Left hindlimb (tissue), 1 donor: ENCODE measurements around the gene BCL7B.
A peak's percentile ranks its signal among the peaks of the same experiment; 100 is the strongest.
"Not testable (repeated sequence)": the region's sequence is repeated elsewhere in the genome, so short reads cannot be mapped to it uniquely, and the experiment has no call there.

Source experiments
- DNase-seq: peaks from one replicate; pipeline ENCODE4 v3.0.0-alpha.2; 2018

Gene BCL7B

DNA sequence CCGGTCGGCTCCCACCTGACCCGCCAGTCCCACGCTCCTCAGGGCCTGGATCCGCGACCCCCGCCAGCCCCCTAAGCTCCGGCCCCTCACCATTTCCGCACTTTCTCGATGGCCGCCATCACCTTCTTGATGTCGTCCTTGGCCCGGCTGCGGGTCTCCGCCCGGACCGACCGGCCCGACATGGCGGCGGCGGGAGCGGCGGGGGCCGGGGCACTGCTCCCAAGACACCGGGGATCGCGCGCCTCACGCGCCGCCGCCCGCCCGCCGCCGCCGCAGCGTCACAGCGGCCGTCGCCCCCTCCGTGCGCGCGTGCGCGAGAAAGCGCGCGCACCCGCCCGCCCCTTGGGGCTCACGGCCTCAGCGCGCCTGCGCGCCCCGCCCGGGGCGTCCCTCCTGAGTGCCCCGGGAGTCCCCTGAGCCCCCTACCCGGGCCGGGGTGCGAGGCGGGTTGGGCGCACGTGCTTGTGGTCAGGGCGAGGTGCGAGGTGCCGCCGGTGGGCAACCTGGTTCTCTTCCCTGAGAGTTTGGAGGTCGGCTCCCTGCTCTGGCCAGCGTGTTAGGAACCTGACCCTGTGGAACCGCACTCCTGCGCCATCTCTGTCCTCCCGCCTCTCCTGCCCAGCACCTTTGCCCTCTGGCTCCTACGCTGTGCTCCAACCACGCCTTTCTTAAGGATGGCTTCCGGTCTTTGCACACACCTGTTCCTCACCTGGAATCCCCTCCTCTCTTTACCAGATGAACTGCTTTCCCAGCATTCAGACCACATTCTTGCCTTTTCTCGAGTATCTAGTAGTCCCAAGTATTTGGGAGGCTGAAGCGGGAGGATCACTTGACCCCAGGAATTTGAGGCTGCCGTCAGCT is at the start of gene BCL7B:
TSS of gene BCL7B (minus strand) at position 294 of the 861 bp plus-strand sequence. CDS start at position 182, 112 bp downstream.
- DNase-seq = peak; percentile 69

DNA sequence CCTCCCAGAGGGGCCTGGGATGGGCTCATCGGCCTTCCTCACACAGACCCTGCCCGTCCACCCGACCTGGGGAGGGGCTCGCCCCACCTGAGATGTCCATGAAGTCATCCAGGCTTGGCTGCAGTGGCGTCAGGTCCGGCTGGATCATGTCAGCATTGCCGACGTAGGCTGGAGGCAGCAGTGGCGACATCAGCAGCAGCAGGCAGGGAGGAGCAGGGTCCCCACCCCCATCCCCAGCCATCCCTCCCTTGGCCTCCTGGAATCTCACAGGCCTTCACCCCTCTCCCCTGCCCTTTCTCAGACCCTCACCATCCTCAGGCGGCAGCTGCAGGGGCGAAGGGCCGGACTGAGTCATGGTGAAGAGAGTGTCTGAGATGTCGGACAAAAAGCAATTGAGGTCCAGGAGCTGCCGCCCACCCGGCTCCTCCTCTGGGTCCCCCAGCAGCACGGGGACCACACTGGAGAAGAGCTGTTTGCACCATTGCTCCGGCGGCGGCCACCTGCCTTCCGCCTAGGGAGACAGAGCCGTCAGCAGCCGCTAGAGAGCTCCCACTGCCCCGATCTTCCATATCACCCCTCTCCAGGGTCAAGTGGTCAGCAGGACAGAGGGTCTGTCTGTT is 48.2 kb upstream of the BCL7B start:
- DNase-seq = no peak

DNA sequence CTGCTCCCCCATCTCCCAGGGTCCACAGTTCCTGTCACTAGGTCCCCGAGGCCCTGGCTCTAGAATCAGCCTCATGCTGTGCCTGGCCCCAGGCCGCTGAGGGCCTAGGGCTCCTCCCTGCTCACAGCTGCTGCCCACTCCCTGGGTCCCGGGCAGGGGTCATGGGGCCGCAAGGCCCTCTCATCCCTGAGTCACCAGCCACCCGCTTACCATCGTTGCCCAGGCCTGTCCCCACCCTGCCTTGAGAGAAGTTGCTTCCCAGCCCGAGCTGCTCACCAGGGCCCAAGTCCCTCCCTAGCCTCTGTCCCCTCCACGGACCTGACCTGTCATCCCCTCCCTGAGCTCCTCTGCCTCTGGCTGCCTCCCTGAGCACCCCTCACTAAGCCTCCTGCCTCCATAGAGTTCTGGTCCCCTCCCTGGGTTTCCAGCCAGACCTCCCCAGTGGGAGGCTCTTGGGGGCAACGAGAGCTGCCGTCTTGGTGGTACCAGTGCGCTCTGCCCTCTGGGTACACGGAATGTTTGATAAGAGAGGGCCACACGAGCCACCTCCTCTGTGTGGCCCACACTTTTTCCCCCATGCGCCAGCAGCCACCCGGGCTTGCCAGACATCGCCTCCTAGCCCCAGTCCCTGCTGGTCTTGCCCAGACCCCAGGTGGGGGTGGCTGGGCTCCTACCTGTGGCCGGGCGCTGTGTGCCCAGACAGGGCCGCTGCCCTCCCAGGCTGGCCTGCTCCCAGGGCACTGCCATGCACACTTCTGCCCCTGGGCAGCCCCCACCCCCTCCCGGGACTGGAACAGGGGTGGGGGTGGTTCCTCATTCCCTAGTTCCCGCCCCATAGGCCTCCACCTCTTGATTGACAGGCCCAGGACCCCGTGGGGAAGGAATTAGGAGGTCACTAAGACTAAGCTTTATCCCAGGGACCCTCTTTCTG is 45.5 kb upstream of the BCL7B start:
- no peak for DNase-seq

DNA sequence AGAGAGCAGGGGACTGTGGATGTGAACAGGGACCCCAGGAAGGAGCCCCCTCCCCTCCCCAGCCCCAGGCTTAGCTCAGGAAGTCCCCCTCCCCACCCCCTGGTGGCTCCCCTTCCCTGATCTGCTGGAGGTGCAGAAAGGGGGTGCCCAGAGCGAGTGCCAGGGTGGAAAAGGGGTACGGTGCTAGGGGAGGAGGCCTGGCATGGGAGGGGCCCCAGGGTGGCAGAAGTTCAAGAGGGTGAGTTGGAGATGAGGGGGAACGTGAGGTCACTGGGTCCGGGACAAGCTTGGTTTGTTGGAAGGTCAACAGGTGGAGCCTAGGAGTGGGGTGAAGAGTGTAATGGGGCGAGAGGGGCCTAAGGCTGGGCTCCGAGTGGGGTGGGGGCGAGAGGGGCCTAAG is 42.4 kb upstream of the BCL7B start:
- no peak for DNase-seq

DNA sequence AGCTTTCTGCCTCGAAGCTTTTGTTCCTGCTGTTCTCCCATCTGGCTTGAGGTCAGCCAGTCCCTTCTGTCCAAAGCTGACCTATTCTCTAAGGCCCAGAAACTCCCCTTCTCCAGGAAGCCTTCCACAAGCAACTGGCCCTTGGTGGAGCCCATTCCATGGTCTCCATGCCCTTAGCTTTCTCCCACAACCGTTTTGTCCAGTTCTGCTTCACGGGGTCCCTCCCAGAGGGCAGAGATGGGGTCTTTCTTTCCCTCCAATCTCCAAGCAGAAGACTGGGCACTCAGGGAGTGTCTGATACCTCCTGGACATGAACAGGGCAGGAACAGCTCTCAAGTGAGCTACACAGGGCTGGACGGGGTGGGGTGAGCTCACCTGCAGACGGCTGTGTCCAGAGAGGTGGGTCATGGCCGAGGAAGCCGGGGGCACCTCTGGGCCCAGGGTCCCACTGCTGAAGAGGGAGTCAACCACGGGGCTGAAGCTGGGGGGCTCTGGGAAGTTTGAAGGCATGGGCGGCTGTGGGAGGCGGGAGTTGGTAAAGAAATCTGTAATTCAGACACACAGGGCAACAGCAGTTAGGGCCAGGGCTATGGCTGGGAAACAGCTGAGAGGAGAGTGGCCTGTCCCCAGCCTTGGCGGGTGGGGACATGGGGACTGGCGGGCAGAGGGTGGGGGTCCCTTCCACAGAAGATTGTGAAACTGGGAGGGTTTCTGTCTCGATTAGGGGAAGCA is 41.8 kb upstream of the BCL7B start:
- DNase-seq = no peak

DNA sequence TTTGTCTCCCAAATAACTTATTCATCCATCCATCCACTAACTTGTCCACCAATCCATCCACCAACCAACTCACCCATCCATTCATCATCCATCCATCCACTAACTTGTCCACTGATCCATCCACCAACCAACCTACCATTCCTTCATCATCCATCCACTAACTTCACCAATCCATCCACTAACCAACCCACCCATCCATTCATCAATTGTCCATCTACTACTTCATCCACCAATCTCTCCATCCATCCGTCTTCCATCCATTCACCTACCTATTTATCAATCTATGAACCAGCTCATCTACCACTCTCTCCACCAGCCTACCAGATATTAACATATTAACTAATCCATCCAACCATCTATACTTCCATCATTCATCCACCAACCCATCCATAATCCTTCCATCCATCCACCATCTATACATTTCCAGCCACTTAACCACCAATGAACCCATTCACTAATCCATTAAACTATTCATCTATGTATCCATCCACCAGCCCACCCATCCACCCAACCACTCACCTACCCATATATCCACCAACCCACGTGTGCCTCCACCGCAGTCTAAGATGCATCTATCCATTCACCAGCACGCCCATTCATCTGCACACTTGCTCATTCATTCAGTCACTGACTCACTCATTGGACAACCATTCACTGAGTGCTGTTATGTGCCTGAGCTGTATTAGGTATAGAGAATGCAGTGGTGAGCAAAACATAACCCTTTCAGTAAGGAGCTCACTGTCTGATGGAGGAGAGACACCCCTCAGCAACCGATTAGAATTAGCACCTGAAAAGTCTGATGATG is 40.7 kb upstream of the BCL7B start:
- no peak for DNase-seq

DNA sequence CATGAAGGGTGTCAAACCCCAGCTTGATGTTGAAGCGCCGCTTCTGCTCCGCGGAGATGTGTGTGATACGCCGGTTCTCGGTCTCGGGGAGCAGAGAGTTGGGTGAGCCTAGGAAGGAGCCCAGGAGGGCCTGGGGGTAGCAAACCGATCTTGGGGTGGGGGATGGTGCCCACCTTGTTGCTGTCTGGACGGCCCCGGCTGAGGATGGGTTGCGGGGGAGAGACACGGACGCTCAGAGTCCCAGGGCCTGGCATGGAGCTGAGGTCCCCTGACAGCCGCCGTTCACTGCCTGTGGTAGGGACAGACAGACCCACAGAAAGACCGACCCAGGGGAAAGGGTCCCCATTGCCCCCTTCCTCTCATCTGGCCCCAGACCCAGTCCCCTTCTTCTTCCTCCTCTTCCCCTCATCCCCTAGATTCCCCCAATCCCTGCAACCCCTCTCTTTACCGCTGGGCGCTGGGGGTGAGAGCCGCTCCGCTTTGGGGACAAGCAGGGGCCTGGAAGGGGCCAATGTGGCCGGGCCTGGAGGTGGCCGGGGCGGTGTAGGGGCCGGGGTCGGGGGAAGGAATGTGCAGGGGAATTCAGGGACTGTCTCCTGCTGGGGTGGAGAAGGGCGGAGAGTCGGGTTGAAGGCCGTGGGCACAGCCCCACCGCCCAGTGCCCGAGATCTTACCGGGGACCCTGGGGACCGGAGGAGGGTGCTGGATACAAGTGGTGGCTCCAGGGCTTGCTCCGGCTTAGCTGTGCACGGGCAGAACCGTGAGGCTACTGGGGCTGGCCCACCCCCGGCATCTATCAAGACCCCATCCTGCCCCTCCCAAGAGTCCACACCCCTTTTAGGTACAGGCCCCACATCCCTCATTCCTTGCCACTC is 38.9 kb upstream of the BCL7B start:
- DNase-seq = no peak

DNA sequence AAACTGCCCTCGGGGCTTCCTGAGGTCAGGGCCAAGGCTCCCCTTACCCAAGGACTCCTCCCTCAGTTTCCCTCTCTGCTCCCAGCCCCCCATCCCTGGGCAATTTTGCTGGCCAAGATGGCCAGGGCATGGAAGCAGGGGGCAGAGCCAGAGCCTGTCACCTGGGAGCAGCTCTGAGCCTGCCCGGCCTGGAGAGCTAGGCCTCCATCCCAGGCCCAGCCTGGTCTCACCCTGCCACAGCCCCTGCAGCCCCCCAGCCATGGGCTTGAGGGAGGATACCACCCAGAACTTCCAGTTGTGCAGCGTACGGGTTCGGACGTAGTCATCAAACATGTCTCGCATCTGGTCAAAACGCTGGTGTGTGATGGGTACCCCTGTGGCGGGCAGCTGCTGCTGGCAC is 37.9 kb upstream of the BCL7B start:
- no peak for DNase-seq

DNA sequence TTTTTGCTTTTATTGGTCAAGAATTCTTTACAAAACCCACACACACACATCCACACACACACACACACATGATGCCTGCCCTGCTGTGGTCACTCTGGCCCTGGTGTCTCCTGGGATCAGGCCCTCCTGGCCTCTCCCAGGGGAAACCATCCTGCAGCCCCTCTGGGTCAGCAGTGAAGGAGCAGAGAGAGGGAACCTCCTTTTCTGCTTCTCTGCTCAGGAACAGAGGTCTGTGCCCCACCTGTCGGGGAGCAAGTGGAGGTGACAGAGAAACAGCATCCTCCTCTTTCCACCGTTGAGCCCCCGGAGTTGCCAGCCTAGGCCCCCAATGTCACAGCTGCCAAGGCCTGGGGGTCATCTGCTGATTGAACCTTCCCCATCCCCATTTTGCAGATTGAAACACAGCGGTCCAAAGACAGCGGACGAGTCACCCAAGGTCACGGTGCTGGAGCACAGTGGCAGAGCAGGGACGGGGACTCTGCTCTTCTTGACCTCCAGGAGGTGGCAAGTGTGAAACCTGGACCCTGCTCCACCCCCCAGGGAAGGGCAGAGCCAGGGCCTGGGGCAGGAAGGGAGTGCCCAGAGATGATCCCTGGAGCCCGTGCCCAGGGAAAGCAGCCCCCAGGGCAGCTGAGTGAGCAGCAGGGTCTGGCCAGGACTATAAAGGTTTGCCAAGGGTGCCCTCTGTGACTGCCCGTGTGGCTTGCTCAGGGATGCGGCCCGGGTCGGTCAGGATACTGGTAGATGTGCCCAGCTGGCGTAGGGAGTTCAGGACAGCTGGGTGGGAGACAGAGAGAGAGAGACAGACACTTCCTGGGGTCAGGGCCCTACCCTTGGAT is 35.9 kb upstream of the BCL7B start:
- no peak for DNase-seq

DNA sequence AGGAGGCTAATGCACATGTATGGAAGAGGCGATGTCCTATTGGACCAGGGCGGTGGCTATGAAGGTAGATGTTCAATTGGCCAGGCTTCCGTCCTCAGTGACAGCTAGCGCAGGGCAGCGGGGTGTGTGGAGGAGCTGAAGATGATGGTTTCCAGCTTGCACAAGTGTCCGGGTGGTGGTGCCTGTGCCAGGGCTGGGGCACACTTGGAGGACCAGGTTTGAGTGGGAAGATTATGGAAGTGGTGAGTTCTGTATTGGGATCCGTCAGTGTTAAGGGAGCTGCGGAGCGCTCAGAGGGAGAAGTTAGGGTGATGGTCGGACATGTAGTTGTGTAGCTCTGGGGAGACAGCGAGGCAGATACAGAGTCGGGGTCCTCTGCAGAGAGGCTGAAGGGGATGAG is 29.4 kb upstream of the BCL7B start:
- DNase-seq = no peak

DNA sequence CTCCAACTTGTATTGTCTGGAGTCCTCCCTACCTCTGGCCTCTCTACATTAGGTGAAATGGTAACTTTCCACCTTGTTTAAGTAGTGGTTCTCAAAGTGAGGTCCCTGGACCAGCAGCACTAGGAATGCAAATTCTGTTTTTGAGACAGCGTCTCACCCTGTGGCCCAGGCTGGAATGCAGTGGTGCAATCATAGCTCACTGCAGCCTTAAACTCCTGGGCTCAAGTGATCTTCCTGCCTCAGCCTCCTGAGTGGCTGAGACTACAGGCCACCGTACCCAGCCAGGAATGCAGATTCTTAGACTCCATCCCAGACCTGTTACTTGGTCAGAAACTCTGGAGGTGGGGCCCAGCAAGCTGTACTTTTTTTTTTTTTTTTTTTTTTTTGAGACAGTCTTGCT is 27.7 kb upstream of the BCL7B start:
- no peak for DNase-seq

DNA sequence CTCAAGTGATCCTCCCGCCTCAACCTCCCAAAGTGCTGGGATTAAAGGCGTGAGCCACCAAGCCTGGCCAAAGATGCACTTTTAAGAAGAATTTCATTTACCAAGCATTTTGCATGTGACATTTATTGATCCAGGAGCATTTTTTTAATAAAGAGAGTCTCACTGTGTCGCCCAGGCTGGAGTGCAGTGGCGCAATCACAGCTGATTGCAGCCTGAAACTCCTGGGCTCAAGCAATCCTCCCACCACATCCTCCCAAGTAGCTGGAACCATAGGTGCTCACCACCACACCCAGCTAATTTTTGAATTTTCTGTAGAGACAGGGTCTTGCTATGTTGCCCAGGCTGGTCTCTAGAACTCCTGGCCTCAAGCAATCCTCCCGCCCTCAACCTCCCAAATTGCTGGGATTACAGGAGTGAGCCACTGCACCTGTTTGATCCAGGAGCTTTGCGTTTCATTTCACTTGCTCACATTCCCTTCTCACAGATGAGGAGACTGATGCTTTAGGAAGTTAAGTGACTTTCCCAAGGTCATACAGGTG is 25.2 kb upstream of the BCL7B start:
- no peak for DNase-seq

DNA sequence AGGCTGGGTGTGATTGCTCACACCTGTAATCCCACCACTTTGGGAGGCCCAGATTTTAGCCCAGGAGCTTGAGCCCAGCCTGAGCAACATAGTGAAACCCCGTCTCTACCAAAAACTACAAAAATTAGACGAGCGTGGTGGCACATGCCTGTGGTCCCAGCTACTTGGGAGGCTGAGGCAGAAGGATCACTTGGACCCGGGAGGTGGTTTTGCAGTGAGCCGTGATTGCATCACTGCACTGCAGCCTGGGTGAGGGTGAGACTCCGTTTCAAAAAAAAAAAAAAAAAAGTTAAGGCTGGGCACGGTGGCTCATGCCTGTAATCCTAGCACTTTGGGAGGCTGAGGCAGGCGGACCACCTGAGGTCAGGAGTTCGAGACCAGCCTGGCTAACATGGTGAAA is 23.5 kb upstream of the BCL7B start:
- not testable (repeated sequence) for DNase-seq

DNA sequence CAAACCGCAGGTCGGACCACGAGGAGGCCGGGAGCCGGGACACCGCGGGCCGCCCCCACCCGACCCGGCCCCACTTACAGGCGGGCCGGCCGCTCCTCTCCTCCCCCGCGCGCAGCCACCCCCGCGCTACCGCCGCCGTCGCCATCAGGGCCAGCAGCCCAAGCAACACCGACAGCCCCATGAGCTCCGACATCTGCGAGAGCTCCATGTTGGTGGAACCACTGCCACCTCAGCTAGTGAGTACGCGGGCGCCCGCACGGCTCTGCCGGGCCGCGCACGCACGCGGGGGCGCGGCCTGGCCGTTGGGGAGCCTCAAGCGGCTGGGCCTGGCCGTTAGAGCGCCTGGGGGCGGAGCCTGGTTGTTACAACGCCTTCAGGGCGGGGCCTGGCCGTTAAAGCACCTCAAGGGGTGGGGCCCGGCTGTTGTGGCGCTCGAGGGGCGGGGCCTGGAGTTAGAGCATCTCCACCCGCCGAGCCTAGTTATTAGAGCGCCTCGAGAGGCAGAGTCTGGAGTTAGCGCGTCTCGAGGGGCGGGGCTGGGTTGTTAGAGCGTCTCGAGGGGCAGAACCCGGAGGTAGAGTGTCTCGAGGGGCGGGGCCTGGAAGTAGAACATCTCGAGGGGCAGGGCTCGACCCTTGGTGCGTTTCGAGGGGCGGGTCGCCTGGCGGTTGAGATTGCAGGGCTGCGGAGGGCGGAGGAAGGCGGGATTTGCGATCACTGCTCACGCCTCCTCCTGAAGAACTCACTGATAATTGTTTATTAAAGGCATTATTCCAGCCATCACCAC is 21.0 kb upstream of the BCL7B start, which contains the start of gene TBL2:
TSS of gene TBL2 (minus strand) at position 238 of the 787 bp plus-strand sequence. CDS start at position 208, 30 bp downstream.
- DNase-seq = peak; percentile 99

DNA sequence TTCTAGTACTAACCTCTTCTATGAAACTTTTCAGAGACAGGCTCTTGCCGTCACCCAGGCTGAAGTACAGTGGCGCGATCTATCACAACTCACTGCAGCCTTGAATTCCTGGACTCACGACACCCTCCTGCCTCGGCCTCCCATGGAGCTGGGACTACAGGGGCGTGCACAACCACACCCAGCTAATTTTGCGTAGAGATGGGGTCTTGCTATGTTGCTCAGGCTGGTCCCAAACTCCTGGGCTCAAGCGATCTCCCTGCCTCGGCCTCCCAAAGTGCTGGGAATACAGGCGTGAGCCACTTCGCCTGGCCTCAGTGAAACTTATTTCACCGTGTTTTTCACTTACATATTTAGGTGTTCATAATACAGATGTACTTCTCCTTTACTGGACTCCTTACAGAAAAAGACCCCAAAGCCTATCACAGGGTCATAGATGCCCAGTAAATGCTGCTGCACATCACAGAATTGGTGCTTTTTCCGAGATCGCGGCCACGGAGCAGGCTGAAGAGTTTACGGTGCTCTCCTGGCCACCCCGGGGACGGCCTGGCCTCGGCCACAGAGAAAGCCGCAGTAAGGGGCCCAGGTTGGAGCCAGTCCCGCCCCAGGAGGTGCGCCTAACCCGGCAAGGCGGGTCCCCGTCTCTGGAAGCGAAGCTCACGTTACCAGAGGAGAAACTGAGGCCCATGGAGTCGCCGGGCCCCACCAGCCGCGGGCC is 20.3 kb upstream of the BCL7B start:
- DNase-seq = no peak

DNA sequence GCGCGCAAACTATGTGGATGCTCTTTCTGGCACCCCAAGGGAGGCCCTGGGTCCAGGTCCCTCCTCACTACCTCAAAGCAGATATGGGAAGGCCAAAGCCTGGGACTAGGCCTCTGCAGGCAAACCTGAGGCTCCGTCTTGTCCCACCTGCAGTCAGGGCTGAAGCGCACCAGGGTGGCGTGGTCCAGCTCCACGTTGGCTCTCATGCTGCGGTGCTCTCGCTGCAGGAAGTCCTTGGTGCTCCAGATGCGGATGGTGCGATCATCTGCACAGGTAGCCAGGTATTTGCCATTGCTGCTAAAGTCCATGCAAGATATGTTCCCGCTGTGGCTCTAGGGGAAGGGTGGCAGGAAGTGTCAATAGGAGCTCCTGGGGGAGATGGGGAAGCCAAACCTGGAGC is 16.3 kb upstream of the BCL7B start:
- no peak for DNase-seq

DNA sequence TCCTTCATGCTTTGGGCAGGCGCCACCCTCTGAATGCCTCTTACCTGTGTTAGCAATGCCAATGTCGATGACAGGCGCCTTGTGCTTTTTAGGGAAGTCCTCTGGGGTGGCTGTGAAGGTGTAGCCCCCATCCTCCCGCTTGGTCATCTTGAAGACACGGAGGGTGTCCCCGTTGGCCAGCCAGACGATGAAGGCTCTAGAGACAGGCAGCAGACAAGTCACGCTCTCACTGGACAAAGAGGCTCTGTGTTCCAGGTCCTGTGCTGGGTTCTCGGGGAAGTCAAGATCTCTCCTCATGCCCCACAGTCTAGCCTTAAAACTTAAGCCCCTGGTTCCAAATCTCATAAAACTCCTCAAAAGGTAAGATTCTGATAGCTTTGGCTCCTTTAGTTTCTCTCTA is 15.8 kb upstream of the BCL7B start:
- no peak for DNase-seq

DNA sequence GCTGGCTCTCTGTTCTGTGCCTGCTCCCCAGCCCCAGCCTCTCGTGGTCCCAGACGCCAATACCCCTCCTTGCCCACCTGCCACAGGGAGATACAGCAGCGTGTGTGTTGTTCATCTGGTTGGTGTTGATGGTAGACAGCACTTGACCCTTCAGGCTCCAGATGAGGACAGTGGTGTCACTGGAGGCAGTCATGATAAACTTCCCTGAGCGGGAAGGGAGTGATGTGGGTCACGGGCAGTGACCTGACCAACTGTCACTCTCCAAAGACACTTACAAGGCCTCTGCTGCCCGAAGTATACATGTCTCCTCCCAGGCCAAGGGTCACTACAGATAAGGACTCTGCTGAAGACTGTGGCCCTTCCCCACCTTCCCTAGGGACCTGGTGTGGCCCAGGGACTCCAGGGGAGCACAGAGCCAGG is 15.3 kb upstream of the BCL7B start:
- DNase-seq = no peak
